Measurements from ENCODE around the gene ASPSCR1.

Gene ASPSCR1

GRCh38 chr17:81964081-81964849 is 13.2 kb upstream of the ASPSCR1 start:
- TF ChIP-seq CTCF (IDR thresholded peaks at IDR 0.05; ENCODE audit: low read depth, low read length), result no peak
- no peak overlapping the region for H3K4me3 ChIP-seq (ENCODE audit: low read depth, low read length)

DNA sequence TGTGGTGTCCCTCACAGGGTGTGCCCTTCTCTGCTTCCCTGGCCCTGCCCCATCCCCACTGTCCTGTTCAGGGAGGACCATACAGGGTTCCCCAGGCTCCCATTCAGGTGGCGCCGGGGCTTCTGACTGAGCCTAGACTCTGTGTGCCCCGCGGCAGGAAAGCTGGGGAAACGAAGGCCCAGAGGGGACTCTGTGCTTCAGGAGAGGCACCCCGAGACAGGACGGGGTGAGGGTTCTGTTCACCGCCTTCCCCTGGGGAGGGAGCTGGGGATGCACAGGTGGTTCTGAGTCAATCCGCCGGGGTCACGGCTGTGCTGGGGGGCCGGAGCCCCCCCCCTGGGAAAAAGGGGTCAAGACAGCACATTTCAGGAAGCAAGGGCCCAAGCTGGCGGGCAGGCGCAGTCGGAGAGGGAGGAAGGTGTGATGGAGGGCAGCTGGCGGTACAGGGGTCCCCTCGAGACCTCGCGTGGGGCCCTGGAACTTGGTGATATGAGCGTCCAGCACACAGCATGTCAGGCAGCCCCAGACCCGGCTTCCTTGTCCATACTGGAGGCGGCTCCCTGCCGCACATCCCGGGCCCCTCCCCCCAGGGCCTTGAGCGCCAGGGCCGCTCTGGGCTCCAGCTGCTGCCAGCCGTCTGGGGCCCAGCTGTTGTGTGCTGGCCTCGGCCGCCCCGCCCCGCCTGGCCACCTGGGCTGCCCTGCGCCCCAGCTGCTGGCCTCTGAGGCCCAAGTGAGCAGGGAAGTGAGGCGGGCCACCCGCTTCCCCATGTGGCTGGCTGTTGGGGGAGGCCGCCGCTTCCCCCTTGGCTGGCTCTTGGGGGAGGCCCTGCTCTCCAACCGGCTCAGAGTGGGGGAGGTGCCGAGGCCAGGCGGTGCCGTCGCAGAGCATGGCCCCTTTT is 10.8 kb upstream of the ASPSCR1 start:
- no peak overlapping the region for H3K4me3 ChIP-seq (ENCODE audit: low read depth, low read length)
- no peak for TF ChIP-seq CTCF (IDR thresholded peaks at IDR 0.05; ENCODE audit: low read depth, low read length)

GRCh38 chr17:81967244-81967532 is 10.2 kb upstream of the ASPSCR1 start:
- no peak for TF ChIP-seq CTCF (IDR thresholded peaks at IDR 0.05; ENCODE audit: low read depth, low read length)
- no peak overlapping the region for H3K4me3 ChIP-seq (ENCODE audit: low read depth, low read length)

- no peak for TF ChIP-seq CTCF (IDR thresholded peaks at IDR 0.05; ENCODE audit: low read depth, low read length)
- H3K4me3 ChIP-seq (ENCODE audit: low read depth, low read length), result no peak overlapping the region
These were observed 9.7 kb upstream of the ASPSCR1 start for GRCh38 chr17:81967533-81968395.

GRCh38 chr17:81968396-81968745 is 9.1 kb upstream of the ASPSCR1 start:
- TF ChIP-seq CTCF (IDR thresholded peaks at IDR 0.05; ENCODE audit: low read depth, low read length), result no peak
- no peak overlapping the region for H3K4me3 ChIP-seq (ENCODE audit: low read depth, low read length)

DNA sequence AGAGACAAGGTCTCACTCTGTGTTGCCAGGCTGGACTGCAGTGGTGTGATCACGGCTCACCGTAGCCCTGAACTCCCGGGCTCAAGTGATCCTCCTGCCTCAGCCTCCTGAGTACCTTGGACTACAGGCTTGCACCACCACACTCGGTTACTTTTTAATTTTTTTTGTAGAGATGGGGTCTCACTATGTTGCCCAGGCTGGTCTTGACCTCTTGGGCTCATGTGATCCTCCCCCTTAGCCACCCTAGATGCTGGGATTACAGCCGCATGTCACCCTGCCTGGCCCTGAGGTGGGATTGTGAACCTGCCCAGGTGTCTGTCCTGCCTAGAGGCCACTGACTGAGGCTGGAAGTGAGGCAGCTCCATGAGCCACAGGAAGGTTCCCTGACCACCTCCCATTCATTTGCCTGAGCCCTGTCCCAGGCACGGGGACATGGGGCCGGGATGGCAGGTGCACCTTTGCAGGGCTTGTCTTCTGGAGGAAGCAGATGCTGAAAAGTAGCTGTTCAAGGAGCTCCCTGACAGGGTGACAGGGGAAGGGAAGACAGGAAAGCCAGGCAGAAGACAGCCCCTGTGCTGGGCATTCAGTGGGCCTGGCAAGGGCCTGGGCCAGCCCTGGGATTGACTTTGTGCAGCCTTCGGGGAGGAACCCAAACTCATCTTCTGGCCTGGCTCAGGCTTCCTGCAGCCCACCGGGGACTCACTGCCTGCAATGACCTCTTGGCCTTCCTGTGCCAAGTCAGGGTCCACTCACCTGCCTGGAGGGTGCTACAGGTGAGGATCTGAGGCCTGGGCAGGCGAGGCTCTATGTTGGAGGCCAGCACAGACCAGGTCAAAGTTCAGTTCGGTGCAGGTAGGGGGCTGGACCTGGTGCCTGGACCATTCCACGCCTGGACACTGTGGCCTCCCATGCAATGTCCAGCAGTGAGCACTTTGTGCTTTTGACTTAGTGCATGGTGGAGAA is 8.3 kb upstream of the ASPSCR1 start:
- no peak overlapping the region for H3K4me3 ChIP-seq (ENCODE audit: low read depth, low read length)
- no peak for TF ChIP-seq CTCF (IDR thresholded peaks at IDR 0.05; ENCODE audit: low read depth, low read length)

Measured in WI38 (cell line).